HG03066 (cell line): ENCODE measurements around the gene NTN1.

Experiments
- ATAC-seq: cut with Tn5 transposase; IDR thresholded peaks from one replicate; pipeline ENCODE4 v1.9.1; 2021; ENCODE audit warnings: low read depth; ENCODE audit not compliant: unreplicated experiment

Gene NTN1

DNA sequence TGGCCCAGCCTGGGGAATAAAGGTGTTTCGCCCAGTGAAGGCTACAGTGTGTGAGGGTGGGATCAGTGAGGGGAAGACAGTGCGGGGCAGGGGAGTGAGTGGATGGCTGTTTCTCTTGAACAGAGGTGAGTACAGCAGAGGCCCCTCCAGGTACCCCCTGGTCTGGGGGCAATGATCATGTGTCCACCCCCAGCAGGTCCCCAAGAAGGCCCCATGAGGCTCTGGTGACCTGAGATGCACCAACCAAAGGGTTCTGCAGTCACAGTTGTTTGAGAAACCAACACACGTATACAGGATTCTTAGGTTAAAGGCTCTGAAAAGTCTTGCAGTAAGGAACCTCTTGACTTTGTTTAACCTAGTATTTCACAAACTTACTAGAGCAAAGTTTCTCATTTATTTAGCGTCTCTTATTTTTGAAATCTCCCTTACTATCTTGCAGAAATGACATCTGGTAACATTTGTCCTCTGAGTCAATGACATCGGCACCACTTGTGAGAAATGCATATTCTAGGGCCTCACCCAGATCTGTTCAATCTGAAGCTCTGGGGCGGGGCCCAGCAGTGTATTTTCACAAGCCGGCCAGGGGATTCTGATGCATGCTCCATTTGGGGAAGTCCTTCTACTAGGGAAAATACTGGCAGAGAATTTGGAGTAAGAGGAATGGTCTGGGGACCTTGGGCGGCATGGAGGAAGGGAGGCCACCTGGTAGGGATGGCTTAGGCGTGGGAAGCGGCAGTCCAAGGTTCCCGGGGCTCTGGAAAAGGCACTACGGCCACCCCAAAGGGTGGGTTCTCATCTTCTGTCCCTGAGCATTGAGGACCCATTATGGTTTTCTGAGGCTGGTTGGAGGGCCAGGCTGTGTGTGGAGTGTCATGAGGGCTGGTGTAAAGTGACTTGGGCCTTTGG, 217.3 kb downstream of the NTN1 start:
- ATAC-seq: no peak

GRCh38 chr17:9239246-9239792, 218.0 kb downstream of the NTN1 start:
- ATAC-seq: no peak

DNA sequence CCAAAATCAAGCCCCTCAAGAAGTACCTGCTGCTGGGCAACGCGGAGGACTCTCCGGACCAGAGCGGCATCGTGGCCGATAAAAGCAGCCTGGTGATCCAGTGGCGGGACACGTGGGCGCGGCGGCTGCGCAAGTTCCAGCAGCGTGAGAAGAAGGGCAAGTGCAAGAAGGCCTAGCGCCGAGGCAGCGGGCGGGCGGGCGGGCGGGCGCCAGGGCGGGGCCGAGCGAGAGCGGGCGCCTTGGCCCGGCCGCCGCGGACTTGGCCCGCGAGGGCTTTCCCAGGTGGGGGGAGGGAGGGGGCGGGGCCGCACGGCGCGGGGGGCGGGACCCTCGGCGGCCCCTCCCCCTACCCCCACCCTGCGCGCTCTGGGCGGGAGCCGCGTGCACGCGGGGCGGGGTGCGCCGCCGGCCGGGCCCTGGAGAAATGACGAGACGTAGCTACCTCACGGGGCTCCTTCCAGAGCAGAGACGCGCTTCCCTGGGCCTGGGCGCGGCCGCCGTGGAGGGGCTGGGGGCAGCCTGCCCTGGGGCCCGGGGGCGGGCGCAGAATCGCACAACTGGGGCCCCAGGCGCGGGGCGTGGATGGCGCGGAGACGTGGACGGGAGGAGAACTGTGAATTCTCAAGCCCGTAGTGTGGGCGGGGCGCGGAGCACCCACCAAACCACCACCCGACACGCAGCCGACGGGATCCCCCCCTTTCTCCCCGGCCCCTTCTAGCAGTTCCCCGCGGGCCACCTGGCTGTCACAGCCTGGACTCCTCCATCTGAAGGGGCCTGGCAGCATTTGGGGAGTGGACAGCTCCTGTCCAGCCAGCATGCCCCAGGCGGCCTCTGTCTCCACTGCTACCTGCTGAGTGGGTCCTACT, 218.7 kb downstream of the NTN1 start:
- no peak for ATAC-seq

GRCh38 chr17:9240659-9241370, 219.5 kb downstream of the NTN1 start:
- ATAC-seq: no peak

DNA sequence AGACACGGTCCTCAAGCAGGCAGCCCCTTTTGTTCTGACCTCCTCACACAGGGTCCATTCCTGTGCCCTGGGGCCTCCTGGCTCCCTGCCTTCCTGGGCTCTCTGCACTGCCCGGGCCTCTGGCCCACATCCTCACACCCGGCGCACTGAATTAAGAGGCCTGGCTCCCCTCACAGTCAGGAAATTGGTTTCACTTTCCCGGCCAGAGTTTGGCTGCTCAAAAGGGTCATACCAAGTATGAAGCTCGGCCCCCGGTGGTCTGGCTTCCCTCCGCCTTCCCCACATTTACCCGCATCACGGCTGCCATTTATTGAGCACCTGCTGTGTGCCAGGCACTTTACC, 220.0 kb downstream of the NTN1 start:
- no peak for ATAC-seq

- ATAC-seq: no peak
These were observed 220.6 kb downstream of the NTN1 start for GRCh38 chr17:9241774-9242496.

DNA sequence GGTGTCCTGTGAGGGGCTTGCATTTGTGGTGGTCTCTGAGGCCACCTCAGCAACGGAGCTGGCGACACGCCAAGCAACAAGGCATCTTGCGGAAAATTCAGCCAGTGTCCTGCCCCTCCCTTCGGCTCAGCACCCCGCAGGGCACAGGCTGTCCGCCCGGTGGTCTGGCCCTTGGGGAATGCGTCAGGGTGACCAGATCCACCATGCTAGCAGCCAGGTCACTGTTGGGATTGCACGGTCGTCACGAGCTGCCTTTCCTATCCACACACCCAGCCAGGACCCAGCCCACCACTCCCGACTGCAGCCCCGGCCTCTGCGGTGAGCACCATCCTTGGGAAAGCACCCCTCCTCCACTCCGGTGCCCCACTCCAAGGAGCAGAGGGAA, 221.2 kb downstream of the NTN1 start:
- ATAC-seq: no peak

DNA sequence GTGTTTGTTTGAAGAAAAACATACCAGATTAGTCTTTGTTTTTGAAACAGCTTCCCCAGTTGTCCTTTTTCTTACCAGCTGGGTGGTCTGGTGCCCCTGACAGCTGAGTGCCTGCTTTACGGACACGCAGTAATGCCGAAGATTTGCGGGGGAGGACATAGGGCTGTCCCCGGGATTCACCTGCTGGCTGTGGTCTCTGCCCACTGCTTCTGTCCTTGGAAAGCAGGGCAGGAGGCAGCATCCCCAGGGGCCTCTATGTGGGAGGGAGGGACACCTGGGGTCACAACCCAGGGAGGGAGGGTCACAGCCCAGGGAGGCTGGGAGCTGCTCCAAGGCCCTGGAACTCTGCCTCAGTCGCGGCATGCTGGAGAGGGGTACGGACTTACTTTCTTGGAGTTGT, 221.7 kb downstream of the NTN1 start:
- ATAC-seq: no peak

GRCh38 chr17:9244066-9245052, 223.0 kb downstream of the NTN1 start:
- no peak for ATAC-seq

- no peak for ATAC-seq
These were observed 226.2 kb downstream of the NTN1 start for GRCh38 chr17:9247401-9247938.

DNA sequence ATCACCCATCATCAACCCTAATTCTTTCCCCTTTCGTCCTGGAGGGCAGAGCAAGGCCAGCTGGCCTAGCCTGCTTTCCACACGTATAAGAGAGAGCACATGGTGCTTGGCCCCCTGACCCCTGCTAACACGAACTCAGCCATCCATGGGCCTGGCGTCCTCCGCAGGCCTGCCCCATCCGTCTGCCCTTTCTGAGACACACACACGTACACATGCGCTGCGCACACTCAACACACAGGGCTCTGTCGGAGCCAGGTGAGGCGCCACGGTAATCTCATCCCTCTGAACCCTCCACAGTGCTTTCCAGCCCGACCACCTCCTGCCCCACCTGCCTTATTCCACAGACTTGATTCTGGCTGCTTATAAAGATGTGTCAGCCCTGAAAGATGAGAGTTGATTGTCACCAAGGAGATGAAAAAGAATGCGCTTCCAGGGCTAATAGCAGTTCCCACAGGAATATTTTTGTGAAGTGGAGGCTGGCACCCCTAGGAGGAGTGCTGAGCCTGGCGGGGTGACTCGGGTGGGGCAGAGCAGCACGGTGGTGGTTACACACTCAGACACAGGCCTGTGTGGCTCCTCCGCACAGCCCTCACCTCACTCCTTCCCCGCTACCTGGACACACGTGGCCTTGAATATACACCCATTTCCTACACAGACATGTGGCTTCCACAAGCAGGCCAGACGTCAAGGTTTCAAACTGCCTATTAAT, 228.1 kb downstream of the NTN1 start:
- no peak for ATAC-seq

DNA sequence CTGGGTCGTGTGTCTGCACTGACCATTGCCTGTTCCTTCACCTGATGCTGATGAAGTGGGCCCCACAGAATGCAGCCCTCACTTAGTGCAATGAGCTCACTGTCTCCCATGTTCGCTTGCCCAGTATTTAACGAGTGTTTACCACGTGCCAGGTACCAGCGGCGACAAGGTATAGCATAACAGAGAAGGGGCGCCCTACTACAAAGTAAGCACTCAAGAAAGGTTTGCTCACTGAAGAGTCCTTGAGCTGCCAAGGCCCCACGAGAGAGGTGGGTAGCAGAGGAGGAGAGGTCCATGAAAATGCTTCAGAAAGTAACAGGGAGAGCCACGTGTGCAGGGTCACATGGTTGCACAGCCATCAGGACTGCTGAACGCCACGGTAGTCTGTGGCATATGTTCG, 230.0 kb downstream of the NTN1 start:
- no peak for ATAC-seq

DNA sequence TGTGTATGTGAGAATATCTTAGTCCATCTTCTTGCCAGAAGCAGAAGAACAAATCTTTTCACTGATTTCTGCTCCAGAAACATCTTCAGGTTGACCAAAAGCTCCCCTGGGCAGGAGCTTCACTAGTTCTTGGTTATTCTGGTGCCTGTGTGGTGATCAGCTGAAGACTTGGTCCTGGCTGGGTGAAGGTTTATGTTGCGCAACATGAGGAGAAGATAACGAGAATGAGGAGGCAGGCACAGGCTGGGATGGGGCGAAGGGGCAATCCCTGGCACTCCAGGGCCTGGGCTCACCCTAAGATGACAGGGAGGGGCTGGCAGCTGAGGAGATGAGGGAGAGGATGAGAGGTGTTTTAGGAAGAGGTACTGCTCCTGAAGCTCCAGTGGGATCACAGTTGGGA, 232.0 kb downstream of the NTN1 start:
- no peak for ATAC-seq

DNA sequence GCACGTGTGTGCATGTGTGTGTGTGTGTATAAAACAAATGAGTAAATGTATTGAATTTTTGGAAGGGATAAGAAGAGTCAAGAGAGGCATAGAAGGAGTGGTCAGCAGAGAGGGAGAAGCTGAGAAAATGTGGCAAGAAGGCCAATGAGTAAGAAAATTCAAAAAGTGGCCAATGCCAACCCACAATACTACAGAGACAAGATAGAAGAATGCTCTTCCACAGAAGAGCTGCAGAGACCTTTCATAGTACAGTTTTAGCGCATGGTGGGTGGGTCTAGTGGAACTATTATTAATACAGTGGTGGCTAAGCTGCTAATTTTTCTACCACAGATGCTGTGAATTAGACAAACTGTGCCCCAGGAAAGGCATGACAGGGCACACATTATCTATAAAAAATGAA, 233.5 kb downstream of the NTN1 start:
- ATAC-seq: no peak

- no peak for ATAC-seq
These were observed 234.5 kb downstream of the NTN1 start for GRCh38 chr17:9255833-9256232.

- no peak for ATAC-seq
These were observed 235.0 kb downstream of the NTN1 start for GRCh38 chr17:9256361-9256750.

DNA sequence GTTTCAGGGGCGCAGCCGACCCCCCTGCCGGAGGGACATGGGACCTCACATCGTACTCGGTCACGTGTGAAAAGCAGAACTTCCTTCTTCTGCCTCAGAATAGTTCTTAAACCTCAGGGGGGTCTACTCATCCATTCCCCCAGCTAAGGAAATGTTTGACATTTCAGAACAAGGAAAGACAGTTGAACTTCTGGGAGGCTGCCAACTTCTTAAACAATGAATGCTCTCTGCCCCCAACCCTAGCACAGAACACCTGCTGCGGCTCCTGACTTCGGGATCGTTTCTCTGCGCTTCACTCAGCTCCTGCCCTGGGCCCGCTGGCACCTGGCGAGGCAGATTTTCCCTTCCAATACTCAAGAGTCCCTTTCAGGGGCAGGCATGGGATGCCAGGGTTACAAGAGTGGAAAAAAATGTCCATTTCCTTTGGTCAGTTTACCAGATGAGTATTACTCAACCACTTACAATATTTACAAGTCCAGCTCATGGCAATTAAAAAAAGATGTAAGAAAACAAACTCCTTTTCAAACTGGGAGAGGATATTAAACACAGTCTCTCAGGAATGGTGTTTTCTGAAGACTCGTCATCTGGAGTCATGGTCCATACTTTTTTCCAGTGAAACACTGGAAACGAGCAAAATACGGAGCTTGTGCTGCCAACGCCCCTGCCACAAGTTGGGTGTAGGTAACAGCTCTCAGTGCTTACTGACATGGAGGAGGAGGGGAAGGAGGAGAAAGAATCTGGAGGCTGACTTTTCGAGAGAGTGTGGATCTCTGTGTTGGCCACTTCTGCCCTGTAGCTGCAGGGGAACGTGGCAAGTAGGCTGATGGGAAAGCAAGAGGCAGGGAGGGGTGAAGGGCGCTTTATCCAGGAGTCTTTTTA, 235.7 kb downstream of the NTN1 start:
- no peak for ATAC-seq
